ENCODE data around the gene CUL4A. TPM values are rescaled to one million over a fixed set of nuclear protein-coding genes. Genes with fewer than 3 reads are reported as not detected.
"Not testable (repeated sequence)": the region's sequence is repeated elsewhere in the genome, so short reads cannot be mapped to it uniquely, and the experiment has no call there.

Gene CUL4A
- 143 TPM for total RNA-seq
- long read RNA-seq, full-length matches to known transcripts: 273 of 301 reads
- long read RNA-seq, partial matches to known transcripts: 14 of 301 reads
- long read RNA-seq, other reads (novel, unspliced or antisense): 14 of 301 reads

DNA sequence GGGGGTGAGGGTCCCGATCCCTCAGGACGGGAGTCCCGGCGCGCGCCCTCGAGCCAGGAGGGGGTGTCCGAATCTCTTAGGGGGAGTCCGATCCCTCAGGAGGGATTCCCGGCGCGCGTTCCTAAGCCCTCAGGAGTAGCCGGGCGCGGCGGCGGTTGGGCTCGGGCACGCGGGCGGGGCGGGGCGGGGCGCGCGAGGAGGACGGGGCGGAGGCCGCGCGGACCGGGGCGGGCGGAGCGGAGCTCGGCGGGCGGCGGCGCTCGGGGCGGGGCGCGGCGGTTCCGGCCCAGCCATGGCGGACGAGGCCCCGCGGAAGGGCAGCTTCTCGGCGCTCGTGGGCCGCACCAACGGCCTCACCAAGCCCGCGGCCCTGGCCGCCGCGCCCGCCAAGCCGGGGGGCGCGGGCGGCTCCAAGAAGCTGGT, at the start of gene CUL4A:
Gene CUL4A, plus strand, starts transcription at position 278 of the 423 bp plus-strand sequence. Its CDS starts 15 bp downstream, at position 293.
- ATAC-seq (peak; percentile 84), DNase-seq (ENCODE audit: missing footprints) (peak; percentile 91)
- intact Hi-C loops (cut with DNase I): loop anchor here (5.0 kb wide), 1 partner anchor 57 kb away; no protein-coding TSS in a partner anchor

DNA sequence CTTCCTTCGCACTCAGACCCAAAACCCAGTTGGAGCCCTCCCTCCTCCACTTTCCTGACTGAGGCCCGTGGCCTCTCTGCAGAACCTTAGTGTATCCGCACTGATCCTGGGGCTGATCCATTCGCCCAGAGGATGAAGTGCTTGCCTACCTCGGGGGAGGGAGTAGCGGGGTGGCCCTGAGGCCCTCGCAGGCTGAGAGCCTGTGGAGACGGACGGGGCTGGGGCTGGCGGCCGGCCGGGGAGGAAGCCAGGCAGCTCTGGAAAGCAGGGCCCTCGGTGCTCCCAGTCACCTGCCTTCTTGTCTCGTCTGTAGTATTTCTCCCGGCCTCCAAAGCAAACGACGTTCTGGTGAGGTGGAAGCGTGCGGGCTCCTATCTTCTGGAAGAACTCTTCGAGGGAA, 49.7 kb upstream of the CUL4A start:
- DNase-seq (ENCODE audit: missing footprints) (no peak), ATAC-seq (no peak)
- intact Hi-C loops (cut with DNase I): loop anchor here (10.0 kb wide), 1 partner anchor 235 kb away; no protein-coding TSS in a partner anchor

DNA sequence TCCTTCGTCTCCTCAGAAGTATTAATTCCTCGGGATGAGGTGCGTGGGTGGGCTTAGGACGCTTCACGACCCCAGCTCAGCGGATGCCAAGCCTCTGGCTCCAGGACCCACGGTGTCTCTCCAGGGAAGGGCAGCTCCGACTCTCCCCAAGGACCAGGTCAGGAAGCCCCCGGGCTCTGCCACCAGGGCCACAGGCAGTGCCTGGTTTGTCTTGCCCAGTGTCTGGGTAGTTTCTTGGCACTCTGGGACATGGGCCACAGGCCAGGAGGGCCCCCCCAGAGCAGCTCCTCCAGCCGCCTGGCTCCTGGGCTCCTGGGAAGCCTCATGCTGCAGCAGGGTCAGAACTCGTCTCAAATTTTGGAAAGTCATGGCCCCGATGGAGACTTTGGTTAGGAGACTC, 48.4 kb upstream of the CUL4A start:
- no peak for ATAC-seq
- DNase-seq (ENCODE audit: missing footprints): no peak
- intact Hi-C loops (cut with DNase I): no loop called here

DNA sequence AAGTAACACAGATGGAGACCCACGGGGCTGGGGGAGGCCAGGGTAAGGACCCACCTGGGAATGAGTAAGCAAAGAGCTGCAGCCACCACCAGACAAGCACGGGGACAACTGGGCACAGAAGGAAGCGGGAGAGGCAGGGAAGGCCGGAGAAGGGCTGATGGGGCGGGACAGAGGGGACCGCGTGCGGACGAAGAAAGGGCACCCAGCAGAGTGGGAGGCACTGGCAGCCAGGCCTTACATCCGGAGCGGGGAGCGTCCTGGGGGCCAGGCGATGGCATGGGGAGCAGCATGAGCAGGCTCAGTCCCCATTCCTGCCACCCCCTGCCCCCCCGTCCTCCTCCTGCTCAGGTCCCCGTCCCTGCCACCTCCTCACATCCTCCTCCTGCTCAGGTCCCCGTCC, 48.0 kb upstream of the CUL4A start:
- ATAC-seq: no peak
- DNase-seq (ENCODE audit: missing footprints): no peak
- intact Hi-C loops (cut with DNase I): no loop called here

DNA sequence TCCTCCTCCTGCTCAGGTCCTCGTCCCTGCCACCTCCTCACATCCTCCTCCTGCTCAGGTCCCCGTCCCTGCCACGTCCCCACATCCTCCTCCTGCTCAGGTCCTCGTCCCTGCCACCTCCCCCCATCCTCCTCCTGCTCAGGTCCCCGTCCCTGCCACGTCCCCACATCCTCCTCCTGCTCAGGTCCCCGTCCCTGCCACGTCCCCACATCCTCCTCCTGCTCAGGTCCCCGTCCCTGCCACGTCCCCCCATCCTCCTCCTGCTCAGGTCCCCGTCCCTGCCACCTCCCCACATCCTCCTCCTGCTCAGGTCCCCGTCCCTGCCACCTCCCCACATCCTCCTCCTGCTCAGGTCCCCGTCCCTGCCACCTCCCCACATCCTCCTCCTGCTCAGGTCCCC, 47.4 kb upstream of the CUL4A start:
- ATAC-seq; intact Hi-C loops (cut with DNase I); DNase-seq (ENCODE audit: missing footprints): not testable (repeated sequence)

DNA sequence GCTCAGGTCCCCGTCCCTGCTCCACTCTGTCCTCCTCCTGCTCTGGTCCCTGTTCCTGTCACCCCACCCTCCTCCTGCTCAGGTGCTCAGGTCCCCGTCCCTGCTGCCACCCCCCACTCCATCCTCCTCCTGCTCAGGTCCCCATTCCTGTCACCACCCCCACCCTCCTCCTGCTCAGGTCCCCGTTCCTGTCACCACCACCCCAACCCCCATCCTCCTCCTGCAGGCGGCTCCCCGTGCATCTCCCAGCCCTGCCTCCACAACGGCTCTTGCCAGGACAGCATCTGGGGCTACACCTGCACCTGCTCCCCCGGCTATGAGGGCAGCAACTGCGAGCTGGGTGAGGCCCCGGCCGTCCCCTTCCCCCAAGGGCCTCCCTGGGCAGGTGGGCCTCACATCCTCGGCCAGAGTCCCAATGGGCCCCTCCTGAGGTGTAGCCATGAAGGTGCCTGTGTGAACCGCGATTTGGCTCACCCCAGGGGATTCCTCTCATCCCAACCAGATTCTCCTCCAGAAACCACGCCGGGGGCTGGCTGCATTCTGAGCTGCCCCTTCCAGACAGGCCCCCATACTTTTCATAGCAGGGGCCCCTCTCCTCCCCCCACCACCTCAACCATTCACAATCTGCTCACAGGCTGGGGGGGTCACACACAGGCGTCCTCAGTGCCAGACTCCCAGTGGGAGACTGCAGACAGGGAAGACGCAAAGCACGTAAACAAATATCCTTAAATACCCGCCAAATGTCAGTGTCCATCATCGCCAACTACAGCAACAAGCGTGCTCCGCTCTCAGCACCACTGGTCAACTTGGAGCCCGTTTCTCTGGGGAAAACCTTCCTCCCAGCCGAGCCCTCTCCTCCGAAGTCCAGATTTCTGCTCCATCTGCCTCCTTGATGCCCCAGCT, 46.4 kb upstream of the CUL4A start:
- ATAC-seq: peak; percentile 30
- intact Hi-C loops (cut with DNase I): no loop called here
- no peak for DNase-seq (ENCODE audit: missing footprints)

DNA sequence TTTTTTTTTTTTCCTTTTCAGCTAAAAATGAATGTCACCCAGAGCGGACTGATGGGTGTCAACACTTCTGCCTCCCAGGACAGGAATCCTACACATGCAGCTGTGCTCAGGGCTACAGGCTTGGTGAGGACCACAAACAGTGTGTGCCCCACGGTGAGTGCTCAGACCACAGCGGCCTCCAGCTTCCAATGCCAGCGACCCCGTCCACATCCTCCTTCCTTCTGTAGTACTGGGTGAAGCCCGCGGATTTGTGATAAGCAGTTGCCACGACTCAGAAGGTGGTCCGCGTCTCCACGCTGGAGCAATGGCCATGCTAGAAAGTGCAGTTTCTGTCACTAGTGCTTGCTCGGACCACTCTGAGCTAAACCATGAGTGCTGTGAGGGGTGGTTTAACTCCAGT, 44.9 kb upstream of the CUL4A start:
- DNase-seq (ENCODE audit: missing footprints): no peak
- peak; percentile 20 for ATAC-seq
- intact Hi-C loops (cut with DNase I): no loop called here

DNA sequence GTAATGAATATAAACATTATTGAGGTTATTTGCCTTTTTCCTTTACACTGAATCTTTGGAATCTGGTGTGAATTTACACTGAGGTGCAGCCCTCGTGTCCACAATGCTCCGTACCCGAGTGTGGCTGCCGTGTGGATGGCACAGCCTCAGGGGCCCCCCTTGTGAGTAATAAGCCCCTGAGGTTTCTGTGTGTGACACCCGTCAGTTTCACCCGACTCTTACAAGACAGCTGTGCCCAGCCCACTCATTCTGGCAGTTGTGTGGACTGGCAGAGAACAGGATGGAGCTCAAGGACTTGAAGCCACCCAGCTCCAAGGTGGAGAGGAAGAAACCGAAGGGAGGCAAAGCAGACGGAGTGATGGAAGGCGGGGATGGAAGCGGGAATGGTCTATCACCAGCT, 43.1 kb upstream of the CUL4A start:
- no peak for DNase-seq (ENCODE audit: missing footprints)
- ATAC-seq: no peak
- intact Hi-C loops (cut with DNase I): no loop called here

DNA sequence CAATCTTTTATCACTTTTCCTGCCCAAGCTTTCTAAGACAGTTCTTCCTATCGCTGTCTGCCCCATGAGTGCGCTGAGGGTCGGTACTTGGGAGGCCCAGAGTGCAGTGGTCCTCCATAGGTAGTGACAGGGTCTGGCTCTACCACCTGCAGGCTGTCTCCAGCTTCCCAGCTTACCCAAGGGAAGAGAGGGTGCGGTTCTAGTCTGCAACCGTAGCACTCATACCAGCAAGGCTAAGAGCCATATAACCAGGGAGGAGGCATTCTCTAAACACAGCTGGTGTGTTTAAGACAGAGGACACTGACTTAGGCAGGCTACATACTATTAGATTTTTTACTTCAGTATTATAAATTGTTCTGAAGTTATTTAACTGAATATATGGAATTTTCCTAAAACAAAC, 42.7 kb upstream of the CUL4A start:
- intact Hi-C loops (cut with DNase I): no loop called here
- no peak for ATAC-seq
- DNase-seq (ENCODE audit: missing footprints): no peak

DNA sequence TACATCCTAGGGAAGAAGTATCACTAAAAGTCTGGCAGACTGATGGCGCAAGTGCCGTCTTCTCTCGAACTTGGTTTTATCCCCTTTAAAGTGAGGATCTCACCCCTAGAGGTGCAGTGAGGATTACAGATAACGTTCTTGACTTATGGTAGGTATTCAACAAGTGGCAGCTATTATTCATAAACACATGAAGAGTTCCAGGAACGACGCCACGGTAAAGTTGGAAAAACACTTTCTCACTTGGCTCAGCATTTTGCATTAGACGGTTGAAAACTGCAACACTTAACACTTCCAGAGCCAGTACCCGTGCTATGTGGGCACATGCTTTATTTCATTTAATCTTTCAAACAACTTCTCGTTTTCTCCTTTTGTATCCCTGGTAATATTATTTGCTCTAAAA, 42.3 kb upstream of the CUL4A start:
- DNase-seq (ENCODE audit: missing footprints) (no peak), ATAC-seq (no peak)
- intact Hi-C loops (cut with DNase I): no loop called here

DNA sequence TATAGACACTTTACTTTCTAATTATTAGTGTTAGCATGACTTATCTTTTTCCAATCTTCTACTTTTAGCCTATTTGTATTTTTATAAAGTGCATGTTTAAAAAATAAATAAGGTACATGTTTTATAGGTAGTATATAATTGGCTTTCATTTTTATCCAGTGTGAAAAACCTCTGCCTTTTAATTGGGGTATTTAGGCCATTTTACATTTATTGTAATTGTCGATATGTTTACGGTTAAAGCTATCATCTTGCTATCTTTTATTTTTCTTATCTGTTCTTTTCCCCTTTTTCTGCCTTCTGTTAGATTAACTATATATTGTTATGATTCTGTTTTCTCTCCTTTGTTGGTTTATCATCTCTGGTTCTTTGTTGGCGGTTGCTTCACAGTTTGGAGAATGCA, 41.8 kb upstream of the CUL4A start:
- ATAC-seq: no peak
- intact Hi-C loops (cut with DNase I): no loop called here
- DNase-seq (ENCODE audit: missing footprints): no peak

DNA sequence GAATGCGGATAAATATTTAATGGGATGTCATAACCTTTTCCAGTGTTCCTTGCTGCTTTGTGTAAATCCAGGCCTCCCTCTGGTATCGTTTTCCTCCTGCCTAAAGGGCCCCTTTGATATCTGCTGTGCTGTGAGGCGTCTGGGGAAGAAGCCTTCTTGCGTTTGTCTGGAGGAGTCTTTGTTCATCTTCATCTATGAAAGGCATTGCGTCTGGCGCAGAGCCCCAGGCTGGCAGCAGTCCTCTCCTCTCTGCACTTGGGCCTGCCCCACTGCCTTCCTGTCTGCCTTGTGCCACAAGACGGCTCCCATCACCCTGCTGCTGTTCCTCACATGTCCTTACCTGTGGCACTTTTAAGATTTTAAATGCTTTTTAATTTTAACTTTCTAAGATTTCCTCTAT, 41.2 kb upstream of the CUL4A start:
- intact Hi-C loops (cut with DNase I): no loop called here
- ATAC-seq (no peak), DNase-seq (ENCODE audit: missing footprints) (no peak)

DNA sequence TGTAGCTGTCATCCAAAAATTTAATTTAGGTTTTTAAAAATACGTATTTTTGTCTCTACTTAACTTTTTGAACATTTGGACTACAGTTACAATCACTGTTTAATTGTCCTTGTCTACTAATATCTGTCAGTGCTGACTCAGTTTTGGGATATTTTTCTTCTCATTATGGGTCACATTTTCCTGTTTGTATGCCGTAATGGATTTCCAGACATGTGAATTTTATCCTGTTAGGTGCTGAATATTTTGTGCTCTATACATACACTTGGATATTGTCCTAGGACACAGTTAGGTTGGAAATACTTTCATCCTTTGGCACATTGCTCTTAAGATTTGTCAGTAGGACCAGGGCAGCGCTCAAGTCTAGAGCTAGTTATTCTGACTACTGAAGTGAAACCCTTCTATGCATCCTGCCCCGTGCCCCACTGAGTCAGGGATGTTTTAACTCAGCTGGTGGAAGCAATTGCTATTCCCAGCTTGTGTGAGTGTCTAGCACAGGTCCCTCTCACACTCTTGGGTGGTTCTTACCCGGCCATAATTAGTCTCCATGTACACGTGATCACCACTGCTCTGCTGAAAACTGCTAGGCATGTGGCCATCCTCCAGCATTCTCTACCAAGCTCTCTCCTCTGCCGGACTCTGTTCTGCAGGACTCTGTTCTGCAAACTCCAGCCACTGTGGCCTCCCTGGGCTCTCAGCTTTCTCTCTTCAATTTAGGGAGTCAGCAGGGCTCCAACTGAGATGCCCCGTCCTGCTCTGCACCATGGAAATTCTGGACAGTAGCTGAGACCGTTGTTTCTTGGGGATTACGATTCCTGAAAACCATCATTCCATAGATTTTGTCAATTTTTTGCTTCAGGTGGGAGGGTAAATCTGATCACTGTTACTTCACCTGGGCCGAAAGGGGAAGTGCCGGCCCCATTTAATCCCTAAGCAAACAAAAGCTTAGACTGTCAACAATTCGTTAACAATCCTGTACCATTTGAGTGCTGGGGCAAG, 39.8 kb upstream of the CUL4A start:
- peak; percentile 37 for DNase-seq (ENCODE audit: missing footprints)
- peak; percentile 92 for ATAC-seq
- intact Hi-C loops (cut with DNase I): no loop called here

DNA sequence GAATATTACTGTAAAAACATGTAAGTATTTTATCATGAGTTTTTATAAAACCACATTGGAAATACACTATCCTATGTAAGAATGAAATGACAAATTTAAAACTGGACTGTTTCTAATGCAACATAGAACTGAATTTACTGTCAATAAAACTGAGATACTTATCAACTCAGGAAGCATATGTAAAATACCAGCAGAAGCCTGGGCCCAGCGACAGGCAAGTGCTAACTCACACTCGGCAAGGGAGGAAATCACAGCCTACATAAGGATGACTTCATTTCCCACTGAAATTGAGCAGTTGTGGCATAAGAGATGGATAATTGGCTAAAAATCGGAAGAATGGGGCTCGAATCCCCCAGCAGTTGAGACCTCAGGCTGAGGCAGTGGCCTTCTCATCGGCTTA, 38.9 kb upstream of the CUL4A start:
- intact Hi-C loops (cut with DNase I): no loop called here
- no peak for DNase-seq (ENCODE audit: missing footprints)
- ATAC-seq: no peak

DNA sequence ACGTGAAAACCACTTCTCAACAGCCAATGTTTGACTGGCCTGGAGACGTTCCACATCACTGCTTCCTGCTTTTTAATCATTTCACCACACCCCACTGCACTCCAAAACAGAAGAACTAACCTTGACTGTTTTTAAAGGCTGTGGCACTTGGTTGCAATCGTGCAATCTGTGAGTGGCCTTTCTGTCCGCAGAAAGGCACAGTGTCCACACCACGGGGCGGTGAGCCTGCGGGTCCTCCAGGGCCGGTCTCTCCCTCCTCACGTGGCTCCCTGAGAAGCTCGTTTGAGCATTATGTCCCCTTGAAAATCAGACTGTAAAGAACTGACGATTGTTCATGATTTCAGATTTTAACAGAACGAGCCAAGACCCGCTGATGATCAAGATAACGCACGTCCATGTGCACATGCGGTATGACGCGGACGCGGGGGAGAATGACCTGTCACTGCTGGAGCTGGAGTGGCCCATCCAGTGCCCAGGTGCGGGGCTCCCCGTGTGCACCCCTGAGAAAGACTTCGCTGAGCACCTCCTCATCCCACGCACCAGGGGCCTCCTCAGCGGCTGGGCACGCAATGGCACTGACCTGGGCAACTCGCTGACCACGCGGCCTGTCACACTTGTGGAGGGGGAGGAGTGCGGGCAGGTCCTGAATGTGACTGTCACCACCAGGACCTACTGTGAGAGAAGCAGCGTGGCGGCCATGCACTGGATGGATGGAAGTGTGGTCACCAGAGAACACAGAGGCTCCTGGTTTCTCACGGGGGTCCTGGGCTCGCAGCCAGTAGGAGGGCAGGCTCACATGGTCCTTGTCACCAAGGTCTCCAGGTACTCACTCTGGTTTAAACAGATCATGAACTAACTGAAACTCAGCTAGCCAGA, 37.9 kb upstream of the CUL4A start:
- no peak for ATAC-seq
- peak; percentile 61 for DNase-seq (ENCODE audit: missing footprints)
- intact Hi-C loops (cut with DNase I): no loop called here

DNA sequence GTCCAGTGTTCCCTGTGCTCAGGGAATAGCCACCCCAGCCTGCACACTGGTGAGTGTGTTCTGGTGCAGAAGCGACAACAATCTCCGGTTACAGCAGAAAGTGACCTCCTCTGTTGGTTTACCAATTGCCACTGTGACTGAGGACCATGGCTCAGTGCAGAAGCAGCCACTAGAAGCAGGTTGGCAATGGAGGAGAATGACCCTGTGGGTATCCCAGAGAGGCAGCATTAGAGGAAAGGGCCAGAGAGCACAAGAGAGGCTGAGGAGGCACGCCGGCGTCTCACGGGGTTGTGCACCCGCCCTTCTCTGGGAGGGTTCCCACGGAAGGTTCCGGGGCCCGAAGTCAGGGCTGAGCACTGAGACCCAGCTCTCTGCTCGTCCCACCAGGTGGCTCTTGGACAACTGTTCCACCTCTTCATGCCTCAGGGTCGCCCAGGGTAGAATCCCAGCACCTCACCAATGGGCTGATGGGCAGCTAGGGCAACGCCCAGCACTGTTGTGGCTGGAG, 36.9 kb upstream of the CUL4A start:
- intact Hi-C loops (cut with DNase I): no loop called here
- ATAC-seq (no peak), DNase-seq (ENCODE audit: missing footprints) (peak; percentile 26)

DNA sequence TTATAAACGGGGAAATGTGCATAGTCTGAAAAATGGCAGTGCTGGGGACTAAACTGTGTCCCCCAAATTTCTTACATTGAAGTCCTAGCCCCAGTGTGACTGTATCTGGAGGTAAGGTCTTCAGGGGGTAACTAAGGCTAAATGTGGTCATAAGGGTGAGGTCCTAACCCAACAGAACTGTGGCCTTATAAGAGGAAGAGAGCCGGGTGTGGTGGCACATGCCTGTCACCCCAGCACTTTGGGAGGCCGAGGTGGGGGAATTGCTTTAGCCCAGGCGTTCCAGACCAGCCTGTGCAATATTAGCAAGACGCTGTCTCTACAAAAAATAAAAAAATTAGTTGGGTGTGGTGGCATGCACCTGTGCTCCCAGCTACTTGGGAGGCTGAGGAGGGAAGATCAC, 33.1 kb upstream of the CUL4A start:
- no peak for ATAC-seq
- peak; percentile 82 for DNase-seq (ENCODE audit: missing footprints)
- intact Hi-C loops (cut with DNase I): no loop called here

DNA sequence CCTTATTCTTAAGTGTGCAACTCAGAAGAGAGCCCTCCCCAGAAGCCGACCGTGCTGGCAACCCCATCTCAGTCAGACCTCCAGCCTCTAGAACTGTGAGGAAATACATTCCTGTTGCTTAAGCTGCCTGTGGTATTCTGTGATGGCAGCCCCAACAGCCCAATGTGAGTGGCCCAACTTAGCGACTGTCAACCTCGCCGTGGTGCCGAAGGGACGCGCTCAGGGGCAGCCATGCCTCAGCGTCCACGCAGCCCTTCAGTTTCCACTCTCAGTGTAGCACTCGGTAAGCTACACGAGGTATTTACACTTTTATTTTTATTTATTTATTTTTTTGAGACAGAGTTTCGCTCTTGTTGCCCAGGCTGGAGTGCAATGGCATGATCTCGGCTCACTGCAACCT, 32.6 kb upstream of the CUL4A start:
- intact Hi-C loops (cut with DNase I): no loop called here
- ATAC-seq: no peak
- DNase-seq (ENCODE audit: missing footprints): peak; percentile 42

Data from Right ventricle myocardium inferior (tissue), 1 donor.